ENCODE data around the gene DDIT3. TPM values are rescaled to one million over a fixed set of nuclear protein-coding genes. Genes with fewer than 3 reads are reported as not detected.

DDIT3 gene
- total and polyA plus RNA-seq, 2 of the 13 experiments (the other 11 are each of a cell fraction or from before 2014, with no cell fraction given), result 27.5 to 48.7 TPM

DNA sequence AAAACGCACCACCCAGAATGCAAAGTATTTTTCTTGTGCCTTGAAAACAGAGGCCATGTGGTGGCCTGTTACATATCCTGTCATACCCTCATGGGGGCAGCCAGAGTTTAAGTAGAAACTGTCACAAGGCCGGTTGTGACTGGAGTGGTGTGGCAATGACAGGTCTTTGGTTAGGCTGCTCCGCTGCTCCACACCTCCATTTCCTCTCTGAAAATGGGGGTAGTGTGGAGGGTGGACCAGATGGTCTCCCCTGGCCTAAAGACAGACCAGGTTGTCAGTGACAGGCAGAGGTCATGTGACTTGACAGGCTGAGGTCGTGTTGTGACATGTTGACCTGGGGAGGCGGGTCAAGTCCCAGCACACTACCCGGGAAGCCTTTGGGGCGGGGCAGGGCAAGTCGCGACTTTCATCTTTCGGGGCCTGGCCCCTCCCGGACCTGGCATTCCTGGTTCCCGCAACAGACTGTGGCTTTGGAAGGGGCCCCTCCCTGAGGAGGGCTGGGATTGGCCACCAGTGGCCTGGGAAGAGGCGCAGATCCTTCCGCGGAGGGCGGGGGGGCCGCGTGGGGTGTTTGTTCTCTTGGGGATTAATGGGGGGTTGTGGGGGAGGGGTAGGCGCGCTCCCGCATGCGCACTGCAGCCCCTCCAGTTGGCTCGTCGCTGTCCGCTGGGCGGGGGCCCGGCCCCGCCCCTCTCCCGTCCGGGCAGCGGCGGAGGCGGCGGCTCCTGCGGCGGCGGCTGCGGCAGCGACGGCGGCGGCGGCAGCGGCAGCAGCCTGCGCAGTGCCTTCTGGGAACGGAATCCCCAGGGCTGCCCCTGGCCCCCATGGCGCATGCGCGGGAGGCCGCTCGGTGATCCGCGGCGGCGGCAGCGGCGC lies 1.9 kb upstream of the DDIT3 start, which contains the start of gene MBD6 (continued):
- peak; percentile 56; the same call in 1 of the 2 replicates for TF ChIP-seq ZBTB21 (CRISPR knock-in tag; IDR thresholded peaks at IDR 0.05)
- TF ChIP-seq, protein P1, sequence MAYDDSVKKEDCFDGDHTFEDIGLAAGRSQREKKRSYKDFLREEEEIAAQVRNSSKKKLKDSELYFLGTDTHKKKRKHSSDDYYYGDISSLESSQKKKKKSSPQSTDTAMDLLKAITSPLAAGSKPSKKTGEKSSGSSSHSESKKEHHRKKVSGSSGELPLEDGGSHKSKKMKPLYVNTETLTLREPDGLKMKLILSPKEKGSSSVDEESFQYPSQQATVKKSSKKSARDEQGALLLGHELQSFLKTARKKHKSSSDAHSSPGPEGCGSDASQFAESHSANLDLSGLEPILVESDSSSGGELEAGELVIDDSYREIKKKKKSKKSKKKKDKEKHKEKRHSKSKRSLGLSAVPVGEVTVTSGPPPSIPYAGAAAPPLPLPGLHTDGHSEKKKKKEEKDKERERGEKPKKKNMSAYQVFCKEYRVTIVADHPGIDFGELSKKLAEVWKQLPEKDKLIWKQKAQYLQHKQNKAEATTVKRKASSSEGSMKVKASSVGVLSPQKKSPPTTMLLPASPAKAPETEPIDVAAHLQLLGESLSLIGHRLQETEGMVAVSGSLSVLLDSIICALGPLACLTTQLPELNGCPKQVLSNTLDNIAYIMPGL (CRISPR knock-in tag; IDR thresholded peaks at IDR 0.05; ENCODE audit: borderline replicate concordance in 1 of 2, low read depth in 1 of 2), result peak in 1 of 2 experiments; percentile 86; a peak in 1 of 4 replicates
- TF ChIP-seq ZNF333 (CRISPR knock-in tag; IDR thresholded peaks at IDR 0.05; ENCODE audit: borderline replicate concordance), result peak; percentile 49; the same call in 1 of the 2 replicates
- TF ChIP-seq TOE1 (CRISPR knock-in tag; IDR thresholded peaks at IDR 0.05), result no peak
- TF ChIP-seq, protein P2, sequence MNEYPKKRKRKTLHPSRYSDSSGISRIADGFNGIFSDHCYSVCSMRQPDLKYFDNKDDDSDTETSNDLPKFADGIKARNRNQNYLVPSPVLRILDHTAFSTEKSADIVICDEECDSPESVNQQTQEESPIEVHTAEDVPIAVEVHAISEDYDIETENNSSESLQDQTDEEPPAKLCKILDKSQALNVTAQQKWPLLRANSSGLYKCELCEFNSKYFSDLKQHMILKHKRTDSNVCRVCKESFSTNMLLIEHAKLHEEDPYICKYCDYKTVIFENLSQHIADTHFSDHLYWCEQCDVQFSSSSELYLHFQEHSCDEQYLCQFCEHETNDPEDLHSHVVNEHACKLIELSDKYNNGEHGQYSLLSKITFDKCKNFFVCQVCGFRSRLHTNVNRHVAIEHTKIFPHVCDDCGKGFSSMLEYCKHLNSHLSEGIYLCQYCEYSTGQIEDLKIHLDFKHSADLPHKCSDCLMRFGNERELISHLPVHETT (CRISPR knock-in tag; conservative IDR thresholded peaks at IDR 0.05), result peak; percentile 99
- TF ChIP-seq ATF4 (CRISPR knock-in tag; IDR thresholded peaks at IDR 0.05), result peak in 1 of 2 experiments; percentile 89; a peak in 2 of 4 replicates
- TF ChIP-seq, protein P3, sequence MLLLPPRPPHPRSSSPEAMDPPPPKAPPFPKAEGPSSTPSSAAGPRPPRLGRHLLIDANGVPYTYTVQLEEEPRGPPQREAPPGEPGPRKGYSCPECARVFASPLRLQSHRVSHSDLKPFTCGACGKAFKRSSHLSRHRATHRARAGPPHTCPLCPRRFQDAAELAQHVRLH (CRISPR knock-in tag; IDR thresholded peaks at IDR 0.05; ENCODE audit: borderline replicate concordance, low read depth), result no peak
- peak; percentile 74; the same call in 1 of the 2 replicates for TF ChIP-seq YEATS4 (CRISPR knock-in tag; IDR thresholded peaks at IDR 0.05; ENCODE audit: borderline replicate concordance)
- no peak; the same call in 1 of the 2 replicates for TF ChIP-seq NFKBIZ (CRISPR knock-in tag; IDR thresholded peaks at IDR 0.05)
- peak; percentile 99 for TF ChIP-seq SP5 (CRISPR knock-in tag; IDR thresholded peaks at IDR 0.05; ENCODE audit: borderline replicate concordance, low read depth)
- peak; percentile 5; the same call in 1 of the 2 replicates for TF ChIP-seq HCFC1 (IDR thresholded peaks at IDR 0.05; ENCODE audit: low read depth, low read length)
- TF ChIP-seq RARA (CRISPR knock-in tag; IDR thresholded peaks at IDR 0.05), result peak; percentile 86

All from HepG2 (cell line).